ENCODE results near the gene NID1.

Gene NID1, protein sequence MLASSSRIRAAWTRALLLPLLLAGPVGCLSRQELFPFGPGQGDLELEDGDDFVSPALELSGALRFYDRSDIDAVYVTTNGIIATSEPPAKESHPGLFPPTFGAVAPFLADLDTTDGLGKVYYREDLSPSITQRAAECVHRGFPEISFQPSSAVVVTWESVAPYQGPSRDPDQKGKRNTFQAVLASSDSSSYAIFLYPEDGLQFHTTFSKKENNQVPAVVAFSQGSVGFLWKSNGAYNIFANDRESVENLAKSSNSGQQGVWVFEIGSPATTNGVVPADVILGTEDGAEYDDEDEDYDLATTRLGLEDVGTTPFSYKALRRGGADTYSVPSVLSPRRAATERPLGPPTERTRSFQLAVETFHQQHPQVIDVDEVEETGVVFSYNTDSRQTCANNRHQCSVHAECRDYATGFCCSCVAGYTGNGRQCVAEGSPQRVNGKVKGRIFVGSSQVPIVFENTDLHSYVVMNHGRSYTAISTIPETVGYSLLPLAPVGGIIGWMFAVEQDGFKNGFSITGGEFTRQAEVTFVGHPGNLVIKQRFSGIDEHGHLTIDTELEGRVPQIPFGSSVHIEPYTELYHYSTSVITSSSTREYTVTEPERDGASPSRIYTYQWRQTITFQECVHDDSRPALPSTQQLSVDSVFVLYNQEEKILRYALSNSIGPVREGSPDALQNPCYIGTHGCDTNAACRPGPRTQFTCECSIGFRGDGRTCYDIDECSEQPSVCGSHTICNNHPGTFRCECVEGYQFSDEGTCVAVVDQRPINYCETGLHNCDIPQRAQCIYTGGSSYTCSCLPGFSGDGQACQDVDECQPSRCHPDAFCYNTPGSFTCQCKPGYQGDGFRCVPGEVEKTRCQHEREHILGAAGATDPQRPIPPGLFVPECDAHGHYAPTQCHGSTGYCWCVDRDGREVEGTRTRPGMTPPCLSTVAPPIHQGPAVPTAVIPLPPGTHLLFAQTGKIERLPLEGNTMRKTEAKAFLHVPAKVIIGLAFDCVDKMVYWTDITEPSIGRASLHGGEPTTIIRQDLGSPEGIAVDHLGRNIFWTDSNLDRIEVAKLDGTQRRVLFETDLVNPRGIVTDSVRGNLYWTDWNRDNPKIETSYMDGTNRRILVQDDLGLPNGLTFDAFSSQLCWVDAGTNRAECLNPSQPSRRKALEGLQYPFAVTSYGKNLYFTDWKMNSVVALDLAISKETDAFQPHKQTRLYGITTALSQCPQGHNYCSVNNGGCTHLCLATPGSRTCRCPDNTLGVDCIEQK

DNA sequence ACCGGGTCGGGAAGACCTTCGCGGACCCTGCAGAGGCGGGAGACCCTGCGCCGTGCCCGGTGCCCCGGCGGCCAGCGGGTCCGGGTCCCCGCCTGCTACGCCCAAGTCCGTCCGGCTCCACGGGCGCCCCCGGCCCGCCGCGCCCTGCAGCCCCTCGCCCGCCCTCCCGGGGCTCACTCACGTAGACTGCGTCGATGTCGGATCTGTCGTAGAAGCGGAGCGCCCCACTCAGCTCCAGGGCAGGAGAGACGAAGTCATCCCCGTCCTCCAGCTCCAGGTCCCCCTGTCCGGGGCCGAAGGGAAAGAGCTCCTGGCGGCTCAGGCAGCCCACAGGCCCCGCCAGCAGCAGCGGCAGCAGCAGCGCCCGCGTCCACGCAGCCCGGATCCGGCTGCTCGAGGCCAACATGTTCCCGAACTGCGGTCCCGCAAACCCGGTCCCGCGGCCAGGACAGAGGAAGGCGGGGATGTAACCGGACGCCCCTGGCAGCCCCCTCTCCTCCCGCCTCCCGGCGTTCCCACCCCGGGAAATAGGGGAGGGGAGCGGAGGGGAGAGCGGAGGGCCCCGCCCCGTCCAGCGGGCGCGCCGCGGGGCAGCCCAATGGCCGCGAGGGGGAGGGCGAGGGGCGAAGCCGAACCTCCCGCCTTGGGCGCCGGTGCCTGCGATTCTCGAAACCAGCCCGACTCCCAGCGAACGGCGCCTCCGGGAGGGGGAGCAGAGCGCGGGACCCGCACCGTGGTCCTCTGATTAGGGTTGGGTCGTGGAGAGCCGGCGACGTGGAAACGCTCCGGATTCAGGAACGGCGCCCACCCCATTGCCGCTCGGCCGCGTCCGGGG is at the start of gene NID1:
TSS of gene NID1 (minus strand) at position 417 of the 835 bp plus-strand sequence. CDS start at position 406, 11 bp downstream.
- Histone ChIP-seq H3K9me3 (ENCODE audit: control insufficient read depth in 1 of 2, low read length in 2 of 2) (no peaks in the 10 kb centered on the region), H3K4me1 (ENCODE audit: control insufficient read depth in 1 of 2, insufficient read depth in 2 of 2, low read length in 2 of 2) (peaks cover 5 to 37% of the 10 kb centered on the region in 2 donors), H3K27ac (ENCODE audit: low read length) (peak within 1 kb of the TSS; percentile 83), H3K36me3 (ENCODE audit: control insufficient read depth in 1 of 2, insufficient read depth in 2 of 2, low read length in 2 of 2) (no peaks in the 10 kb centered on the region), H3K4me3 (ENCODE audit: low read depth in 1 of 2, low read length in 2 of 2) (peak within 1 kb of the TSS; percentile 64 to 87), H3K27me3 (ENCODE audit: low read depth, low read length) (no peaks in the 10 kb centered on the region)

DNA sequence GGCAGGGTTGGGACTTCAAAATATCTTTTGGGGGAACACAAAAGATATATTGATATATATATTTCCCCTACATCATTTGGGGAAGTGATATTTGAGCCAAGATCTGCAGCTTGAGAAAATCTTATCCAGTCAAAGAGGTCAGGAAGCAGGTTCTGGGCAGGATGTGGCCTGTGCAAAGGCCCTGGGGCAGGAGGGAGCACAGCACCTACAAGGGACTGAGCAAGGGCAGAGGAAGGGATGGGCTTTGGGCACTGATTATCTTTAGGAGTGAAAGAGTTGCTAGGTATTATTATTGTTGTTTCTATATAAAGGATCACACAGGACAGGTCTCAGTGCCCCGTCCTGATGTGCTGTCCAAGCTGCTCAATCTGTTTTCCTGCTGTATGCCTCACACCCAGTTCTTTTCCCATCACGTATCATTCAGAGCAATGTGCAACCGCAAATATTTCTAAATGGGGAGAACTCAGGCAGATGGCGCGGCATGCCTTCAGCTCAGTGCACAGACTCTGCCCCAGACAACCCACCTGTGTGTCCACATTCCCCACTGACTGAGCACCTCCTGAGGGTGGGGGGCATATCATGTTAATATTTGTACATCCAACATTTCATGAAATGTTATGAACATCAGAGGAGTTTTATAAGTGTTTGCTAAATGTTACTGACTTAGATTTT is 49.3 kb upstream of the NID1 start:
- Histone ChIP-seq H3K9me3 (ENCODE audit: control insufficient read depth in 1 of 2, low read length in 2 of 2) (no peaks in the 10 kb centered on the region), H3K4me3 (ENCODE audit: low read depth in 1 of 2, low read length in 2 of 2) (no peak overlapping the region), H3K36me3 (ENCODE audit: control insufficient read depth in 1 of 2, insufficient read depth in 2 of 2, low read length in 2 of 2) (no peaks in the 10 kb centered on the region), H3K4me1 (ENCODE audit: control insufficient read depth in 1 of 2, insufficient read depth in 2 of 2, low read length in 2 of 2) (no peaks in the 10 kb centered on the region), H3K27me3 (ENCODE audit: low read depth, low read length) (no peaks in the 10 kb centered on the region), H3K27ac (ENCODE audit: low read length) (no peak overlapping the region)

- Histone ChIP-seq H3K27ac (ENCODE audit: low read length) (no peak overlapping the region), H3K27me3 (ENCODE audit: low read depth, low read length) (no peaks in the 10 kb centered on the region)
Observed at GRCh38 chr1:236113324-236114032, 48.6 kb upstream of the NID1 start.

DNA sequence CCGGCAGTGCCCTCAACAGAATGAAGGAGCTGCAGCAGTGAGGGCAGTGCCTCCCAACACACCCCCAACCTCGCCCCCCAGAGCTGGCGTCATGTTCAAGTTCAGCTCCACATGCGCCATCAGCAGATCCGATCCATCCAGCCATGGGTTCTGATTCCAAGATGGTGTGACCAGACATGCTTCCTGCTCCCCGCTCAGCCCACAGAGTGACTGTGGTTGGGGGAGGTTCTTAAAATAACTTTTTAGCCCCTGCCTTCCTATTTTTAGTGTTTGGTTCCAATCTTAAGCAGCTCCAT is 47.4 kb upstream of the NID1 start:
- no peaks in the 10 kb centered on the region for H3K9me3 ChIP-seq (ENCODE audit: control insufficient read depth in 1 of 2, low read length in 2 of 2)
- H3K4me3 ChIP-seq (ENCODE audit: low read depth in 1 of 2, low read length in 2 of 2): no peak overlapping the region
- no peaks in the 10 kb centered on the region for H3K36me3 ChIP-seq (ENCODE audit: control insufficient read depth in 1 of 2, insufficient read depth in 2 of 2, low read length in 2 of 2)
- H3K27me3 ChIP-seq (ENCODE audit: low read depth, low read length): no peaks in the 10 kb centered on the region
- no peak overlapping the region for H3K27ac ChIP-seq (ENCODE audit: low read length)
- no peaks in the 10 kb centered on the region for H3K4me1 ChIP-seq (ENCODE audit: control insufficient read depth in 1 of 2, insufficient read depth in 2 of 2, low read length in 2 of 2)

More at GRCh38 chr1:236113324-236114032, 48.6 kb upstream of the NID1 start:
- Histone ChIP-seq H3K4me3 (ENCODE audit: low read depth in 1 of 2, low read length in 2 of 2) (no peak overlapping the region), H3K36me3 (ENCODE audit: control insufficient read depth in 1 of 2, insufficient read depth in 2 of 2, low read length in 2 of 2) (no peaks in the 10 kb centered on the region), H3K4me1 (ENCODE audit: control insufficient read depth in 1 of 2, insufficient read depth in 2 of 2, low read length in 2 of 2) (no peaks in the 10 kb centered on the region), H3K9me3 (ENCODE audit: control insufficient read depth in 1 of 2, low read length in 2 of 2) (no peaks in the 10 kb centered on the region)

DNA sequence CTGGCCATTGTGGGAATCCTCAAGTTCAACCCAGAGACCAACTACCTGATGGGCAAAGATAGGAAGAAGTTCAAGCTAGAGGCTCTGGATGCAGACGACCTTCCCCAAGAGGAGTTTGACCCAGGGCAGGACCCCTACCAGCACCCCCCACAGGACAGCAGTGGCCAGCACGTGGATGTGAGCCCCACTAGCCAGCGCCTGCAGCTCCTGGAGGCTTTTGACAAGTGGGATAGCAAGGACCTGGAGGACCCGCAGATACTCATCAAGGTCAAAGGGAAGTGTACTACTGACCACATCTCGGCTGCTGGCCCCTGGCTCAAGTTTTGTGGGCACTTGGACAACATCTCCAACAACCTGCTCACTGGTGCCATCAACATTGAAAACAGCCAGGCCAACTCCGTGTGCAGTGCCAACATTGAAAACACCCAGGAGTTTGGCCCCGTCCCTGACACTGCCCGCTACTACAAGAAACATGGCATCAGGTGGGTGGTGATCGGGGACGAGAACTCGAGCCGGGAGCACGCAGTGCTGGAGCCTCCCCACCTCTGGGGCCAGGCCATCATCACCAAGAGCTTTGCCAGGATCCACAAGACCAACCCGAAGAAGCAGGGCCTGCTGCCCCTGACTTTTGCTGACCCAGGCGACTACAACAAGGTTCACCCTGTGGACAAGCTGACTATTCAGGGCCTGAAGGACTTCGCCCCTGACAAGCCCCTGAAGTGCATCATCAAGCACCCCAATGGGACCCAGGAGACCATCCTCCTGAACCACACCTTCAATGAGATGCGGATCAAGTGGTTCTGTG is 46.8 kb upstream of the NID1 start:
- H3K27me3 ChIP-seq (ENCODE audit: low read depth, low read length): no peaks in the 10 kb centered on the region
- no peaks in the 10 kb centered on the region for H3K9me3 ChIP-seq (ENCODE audit: control insufficient read depth in 1 of 2, low read length in 2 of 2)
- H3K27ac ChIP-seq (ENCODE audit: low read length): no peak overlapping the region
- H3K36me3 ChIP-seq (ENCODE audit: control insufficient read depth in 1 of 2, insufficient read depth in 2 of 2, low read length in 2 of 2): no peaks in the 10 kb centered on the region
- no peaks in the 10 kb centered on the region for H3K4me1 ChIP-seq (ENCODE audit: control insufficient read depth in 1 of 2, insufficient read depth in 2 of 2, low read length in 2 of 2)
- H3K4me3 ChIP-seq (ENCODE audit: low read depth in 1 of 2, low read length in 2 of 2): no peak overlapping the region

DNA sequence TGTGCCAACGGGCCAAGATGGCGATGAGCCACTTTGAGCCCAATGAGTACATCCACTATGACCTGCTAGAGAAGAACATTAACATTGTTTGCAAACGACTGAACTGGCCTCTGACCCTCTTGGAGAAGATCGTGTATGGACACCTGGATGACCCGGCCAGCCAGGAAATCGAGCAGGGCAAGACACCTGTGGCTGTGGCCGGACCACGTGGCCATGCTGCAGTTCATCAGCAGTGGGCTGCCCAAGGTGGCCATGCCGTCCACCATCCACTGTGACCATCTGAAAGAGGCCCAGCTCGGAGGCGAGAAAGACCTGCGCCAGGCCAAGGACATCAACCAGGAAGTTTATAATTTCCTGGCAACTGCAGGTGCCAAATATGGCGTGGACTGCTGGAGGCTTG is 45.2 kb upstream of the NID1 start:
- H3K27me3 ChIP-seq (ENCODE audit: low read depth, low read length): no peaks in the 10 kb centered on the region
- no peak overlapping the region for H3K4me3 ChIP-seq (ENCODE audit: low read depth in 1 of 2, low read length in 2 of 2)
- H3K36me3 ChIP-seq (ENCODE audit: control insufficient read depth in 1 of 2, insufficient read depth in 2 of 2, low read length in 2 of 2): no peaks in the 10 kb centered on the region
- H3K9me3 ChIP-seq (ENCODE audit: control insufficient read depth in 1 of 2, low read length in 2 of 2): no peaks in the 10 kb centered on the region
- H3K4me1 ChIP-seq (ENCODE audit: control insufficient read depth in 1 of 2, insufficient read depth in 2 of 2, low read length in 2 of 2): no peaks in the 10 kb centered on the region
- H3K27ac ChIP-seq (ENCODE audit: low read length): no peak overlapping the region

DNA sequence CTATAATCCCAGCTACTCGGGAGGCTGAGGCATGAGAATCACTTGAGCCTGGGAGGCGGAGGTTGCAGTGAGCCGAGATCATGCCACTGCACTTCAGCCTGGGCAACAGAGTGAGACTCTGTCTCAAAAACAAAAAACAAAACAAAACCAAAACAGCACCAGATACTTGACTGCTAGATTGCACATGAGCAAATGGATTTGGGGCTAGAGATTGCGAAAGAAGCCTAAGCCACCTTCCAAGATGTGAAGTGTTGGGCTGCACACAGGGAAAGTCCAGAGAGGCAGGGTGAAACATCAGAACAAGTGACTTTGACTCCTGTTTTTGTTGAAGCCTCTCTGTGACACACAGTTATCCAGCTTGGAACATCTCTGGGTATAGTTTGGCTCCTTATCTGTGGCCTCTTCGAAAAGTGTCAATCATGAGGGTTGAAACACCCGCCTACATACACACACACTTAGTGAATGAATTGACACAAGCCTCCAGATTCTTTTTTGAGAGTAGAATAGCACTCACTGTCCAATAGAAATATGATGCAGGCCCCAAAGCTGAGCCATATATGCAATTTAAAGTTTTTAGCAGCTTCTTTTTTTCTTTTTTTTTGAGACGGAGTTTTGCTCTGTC is 43.2 kb upstream of the NID1 start:
- Histone ChIP-seq H3K4me1 (ENCODE audit: control insufficient read depth in 1 of 2, insufficient read depth in 2 of 2, low read length in 2 of 2) (no peaks in the 10 kb centered on the region), H3K9me3 (ENCODE audit: control insufficient read depth in 1 of 2, low read length in 2 of 2) (no peaks in the 10 kb centered on the region), H3K4me3 (ENCODE audit: low read depth in 1 of 2, low read length in 2 of 2) (no peak overlapping the region), H3K27ac (ENCODE audit: low read length) (no peak overlapping the region), H3K27me3 (ENCODE audit: low read depth, low read length) (no peaks in the 10 kb centered on the region), H3K36me3 (ENCODE audit: control insufficient read depth in 1 of 2, insufficient read depth in 2 of 2, low read length in 2 of 2) (no peaks in the 10 kb centered on the region)

DNA sequence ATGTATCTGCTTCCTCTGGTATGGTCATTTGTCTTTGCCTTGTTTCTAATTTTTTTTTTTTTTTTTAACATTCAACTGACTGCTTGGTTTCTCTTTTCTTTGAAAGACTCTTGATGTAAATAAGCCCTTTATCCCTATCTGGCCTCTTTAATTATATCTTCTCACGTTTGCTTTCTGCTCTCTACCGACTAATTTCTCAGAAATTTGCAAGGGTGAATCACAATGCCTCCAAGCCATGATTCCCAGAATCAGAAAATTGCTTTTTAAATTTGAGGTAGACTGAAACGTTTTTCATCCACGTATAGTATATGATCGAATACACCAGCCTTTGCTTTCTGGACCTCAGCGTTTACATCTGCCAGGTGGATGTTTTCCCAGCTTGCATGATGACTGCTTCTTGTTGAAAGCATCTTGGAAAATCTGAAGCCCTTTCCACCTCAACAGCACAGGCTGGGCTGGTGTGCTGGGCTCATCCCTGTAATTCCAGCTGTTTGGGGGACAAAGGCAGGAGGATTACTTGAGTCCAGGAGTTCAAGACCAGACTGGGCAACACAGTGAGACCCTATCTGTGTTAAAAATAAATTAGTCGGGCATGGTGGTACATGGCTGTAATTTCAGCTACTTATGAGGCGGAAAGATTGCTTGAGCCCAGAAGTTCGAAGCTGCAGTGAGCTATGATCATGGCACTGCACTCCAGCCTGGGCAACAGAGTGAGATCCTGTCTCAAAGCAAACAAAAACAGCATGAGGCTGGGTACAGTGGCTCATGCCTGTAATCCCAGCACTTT is 42.4 kb upstream of the NID1 start:
- no peaks in the 10 kb centered on the region for H3K4me1 ChIP-seq (ENCODE audit: control insufficient read depth in 1 of 2, insufficient read depth in 2 of 2, low read length in 2 of 2)
- no peaks in the 10 kb centered on the region for H3K36me3 ChIP-seq (ENCODE audit: control insufficient read depth in 1 of 2, insufficient read depth in 2 of 2, low read length in 2 of 2)

More for the DNA sequence above, 42.4 kb upstream of the NID1 start:
- Histone ChIP-seq H3K27ac (ENCODE audit: low read length) (no peak overlapping the region), H3K4me3 (ENCODE audit: low read depth in 1 of 2, low read length in 2 of 2) (no peak overlapping the region), H3K9me3 (ENCODE audit: control insufficient read depth in 1 of 2, low read length in 2 of 2) (no peaks in the 10 kb centered on the region), H3K27me3 (ENCODE audit: low read depth, low read length) (no peaks in the 10 kb centered on the region)

All from muscle layer of duodenum (tissue), 2 donors.